Urinary bladder (tissue), 4 donors: ENCODE results near the gene BNC1. TPM values are rescaled to one million over a fixed set of nuclear protein-coding genes. Genes with fewer than 3 reads are reported as not detected.

ENCODE experiments used
- DNase-seq: peaks from one replicate; pipeline ENCODE4 v3.0.0-alpha.2; 2015; ENCODE audit errors: extremely low spot score
- H3K27ac ChIP-seq: one replicate; pipeline ENCODE4 v1.5.1; 2013; ENCODE audit warnings: low read depth, mild to moderate bottlenecking, moderate library complexity
- H3K36me3 ChIP-seq: one replicate; pipeline ENCODE4 v1.6.1; 2013; ENCODE audit warnings: mild to moderate bottlenecking, moderate library complexity; ENCODE audit not compliant: insufficient read depth
- H3K4me1 ChIP-seq: one replicate; pipeline ENCODE4 v1.6.1; 2013; ENCODE audit warnings: mild to moderate bottlenecking, moderate library complexity; ENCODE audit not compliant: insufficient read depth
- H3K4me3 ChIP-seq: one replicate; pipeline ENCODE4 v1.5.1; 2013; ENCODE audit warnings: low read depth, low read length
- WGBS: extraction: QIAGEN DNeasy Blood & Tissue Kit; methylation state at CpG from one replicate; pipeline ENCODE4 v1.1.7; 2013; 5-methylcytosine and 5-hydroxymethylcytosine counted together
- polyA plus RNA-seq: library from polyadenylated mRNA; stranded (reverse); fragments of 200-250 nt; gene quantifications from one replicate; pipeline ENCODE4 v1.2.3, GENCODE V29; 2013
- total RNA-seq: library from RNA; depleted of rRNA; stranded (reverse); fragments of >200 nt; gene quantifications from one replicate; pipeline ENCODE4 v1.2.3, GENCODE V29; 2014
- donor health status: healthy with polysubstance abuse.
- donor health status: healthy.

Gene BNC1
- total and polyA plus RNA-seq, 2 donors, result 0.04 to 0.37 TPM

- DNase-seq, result no peak
- 55% methylated on average over 3 of the region's 3 CpGs for WGBS
- Histone ChIP-seq H3K36me3 (no peaks in the 10 kb centered on the region), H3K4me3 (no peak overlapping the region), H3K4me1 (no peaks in the 10 kb centered on the region), H3K27ac (no peak overlapping the region)
Measured at GRCh38 chr15:83306561-83306960, 22.1 kb upstream of the BNC1 start.

GRCh38 chr15:83305704-83306291, 21.3 kb upstream of the BNC1 start:
- no peak overlapping the region for H3K27ac ChIP-seq
- no peaks in the 10 kb centered on the region for H3K4me1 ChIP-seq
- WGBS, result 16% methylated on average over 11 of the region's 11 CpGs
- no peak for DNase-seq
- H3K36me3 ChIP-seq, result no peaks in the 10 kb centered on the region
- no peak overlapping the region for H3K4me3 ChIP-seq

DNA sequence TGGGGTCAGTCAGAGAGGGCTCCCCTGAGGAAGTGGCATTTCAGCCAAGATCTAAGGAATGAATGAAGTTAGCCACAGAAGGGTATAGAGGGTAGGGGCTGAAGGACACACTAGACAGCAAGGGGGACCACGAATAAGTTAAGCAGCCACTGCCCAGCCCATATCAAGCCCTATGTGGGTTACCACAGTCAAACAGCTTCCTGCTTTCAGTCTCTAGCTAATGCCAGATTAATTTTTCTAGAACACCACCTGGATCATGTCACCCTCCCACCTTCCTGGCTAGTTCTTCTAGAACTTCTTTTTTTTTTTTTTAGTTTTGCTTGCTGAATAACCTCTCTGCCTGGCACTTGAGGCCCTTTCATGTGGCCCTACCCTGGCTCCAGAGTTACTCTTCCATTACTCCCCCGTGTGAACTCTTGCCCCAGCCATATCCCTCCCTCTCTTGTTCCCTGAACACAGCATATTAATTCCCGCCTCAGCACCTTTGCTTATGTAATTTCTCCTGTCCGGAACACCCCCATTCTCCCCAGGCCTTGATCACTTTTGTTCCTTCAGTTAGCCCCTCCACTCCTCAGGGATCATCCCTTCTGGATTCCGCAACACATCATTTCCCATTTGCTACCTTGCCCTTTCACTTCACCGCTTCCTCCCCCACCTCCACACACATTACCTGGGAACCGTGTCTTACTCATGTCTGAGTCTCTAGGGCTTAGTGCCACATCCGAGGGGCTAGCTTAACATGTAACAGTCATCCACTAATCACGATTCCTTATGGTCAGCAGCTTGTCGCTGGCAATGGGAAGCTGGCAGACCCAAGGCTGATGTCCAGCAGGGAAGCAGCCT, 20.6 kb upstream of the BNC1 start:
- no peak for DNase-seq
- 59% methylated on average over 10 of the region's 10 CpGs for WGBS

DNA sequence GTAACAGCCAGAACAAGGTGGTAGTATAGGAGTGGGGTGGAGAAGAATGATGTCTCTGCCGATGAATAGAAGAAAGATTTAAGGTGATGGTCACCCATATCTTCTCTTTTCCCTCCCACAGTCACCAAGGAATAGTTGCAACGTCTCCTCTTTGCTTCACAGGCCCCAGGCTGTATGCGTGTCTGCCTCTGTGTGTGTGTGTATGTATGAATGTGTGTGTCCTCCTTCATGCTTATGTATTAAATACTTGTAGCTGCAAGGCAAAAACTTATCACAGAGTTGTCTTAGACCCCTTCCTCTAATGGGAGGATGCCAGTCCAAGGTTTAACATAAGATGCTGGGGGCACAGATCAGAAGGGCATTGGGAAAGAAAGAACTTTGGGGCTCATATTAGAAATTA, 19.1 kb upstream of the BNC1 start:
- Histone ChIP-seq H3K4me1 (no peaks in the 10 kb centered on the region), H3K27ac (no peak overlapping the region), H3K36me3 (no peaks in the 10 kb centered on the region), H3K4me3 (no peak overlapping the region)
- DNase-seq, result no peak
- 81% methylated on average over 3 of the region's 3 CpGs for WGBS

More for the DNA sequence above, 20.6 kb upstream of the BNC1 start:
- H3K4me1 ChIP-seq, result no peaks in the 10 kb centered on the region
- no peak overlapping the region for H3K4me3 ChIP-seq
- H3K36me3 ChIP-seq, result no peaks in the 10 kb centered on the region
- no peak overlapping the region for H3K27ac ChIP-seq

- Histone ChIP-seq H3K36me3 (no peaks in the 10 kb centered on the region), H3K27ac (no peak overlapping the region), H3K4me1 (no peaks in the 10 kb centered on the region), H3K4me3 (no peak overlapping the region)
- 100% methylated on average over 1 of the region's 1 CpG for WGBS
- DNase-seq, result no peak
Measured at GRCh38 chr15:83300826-83301225, 16.4 kb upstream of the BNC1 start.

- no peak for DNase-seq
- WGBS, result 71% methylated on average over 3 of the region's 3 CpGs
- Histone ChIP-seq H3K36me3 (no peaks in the 10 kb centered on the region), H3K27ac (no peak overlapping the region), H3K4me1 (no peaks in the 10 kb centered on the region), H3K4me3 (no peak overlapping the region)
Measured at GRCh38 chr15:83299462-83299861, 15.0 kb upstream of the BNC1 start.

GRCh38 chr15:83295417-83295816, 11.0 kb upstream of the BNC1 start:
- DNase-seq, result no peak
- Histone ChIP-seq H3K27ac (no peak overlapping the region), H3K36me3 (no peaks in the 10 kb centered on the region), H3K4me3 (no peak overlapping the region), H3K4me1 (no peaks in the 10 kb centered on the region)
- 51% methylated on average over 6 of the region's 6 CpGs for WGBS

DNA sequence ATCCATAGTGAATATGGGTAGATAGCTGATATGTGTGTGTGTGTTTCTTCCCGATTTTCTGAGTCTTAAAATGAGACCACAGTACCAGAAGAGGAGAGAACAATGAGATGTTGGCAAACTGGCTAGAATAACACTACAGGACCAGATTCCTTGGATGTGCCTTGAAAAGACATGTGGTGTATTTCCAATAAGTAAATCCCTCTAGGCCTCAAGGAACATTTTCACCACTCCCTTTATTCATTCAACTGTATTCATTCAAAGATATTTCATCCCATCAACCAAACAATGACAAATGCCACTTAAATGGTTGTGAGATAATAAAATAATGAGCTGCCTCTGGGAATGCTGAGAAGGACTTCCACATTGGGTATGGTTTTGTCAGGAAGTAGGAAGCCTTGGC, 8.7 kb upstream of the BNC1 start:
- H3K36me3 ChIP-seq, result no peaks in the 10 kb centered on the region
- H3K4me3 ChIP-seq, result no peak overlapping the region
- 61% methylated on average over 1 of the region's 1 CpG for WGBS
- H3K27ac ChIP-seq, result no peak overlapping the region
- DNase-seq, result no peak
- H3K4me1 ChIP-seq, result no peaks in the 10 kb centered on the region

- Histone ChIP-seq H3K36me3 (no peaks in the 10 kb centered on the region), H3K27ac (no peak overlapping the region), H3K4me1 (no peaks in the 10 kb centered on the region), H3K4me3 (no peak overlapping the region)
- DNase-seq, result no peak
- WGBS, result 53% methylated on average over 5 of the region's 5 CpGs
Measured at GRCh38 chr15:83292317-83292716, 7.9 kb upstream of the BNC1 start.

DNA sequence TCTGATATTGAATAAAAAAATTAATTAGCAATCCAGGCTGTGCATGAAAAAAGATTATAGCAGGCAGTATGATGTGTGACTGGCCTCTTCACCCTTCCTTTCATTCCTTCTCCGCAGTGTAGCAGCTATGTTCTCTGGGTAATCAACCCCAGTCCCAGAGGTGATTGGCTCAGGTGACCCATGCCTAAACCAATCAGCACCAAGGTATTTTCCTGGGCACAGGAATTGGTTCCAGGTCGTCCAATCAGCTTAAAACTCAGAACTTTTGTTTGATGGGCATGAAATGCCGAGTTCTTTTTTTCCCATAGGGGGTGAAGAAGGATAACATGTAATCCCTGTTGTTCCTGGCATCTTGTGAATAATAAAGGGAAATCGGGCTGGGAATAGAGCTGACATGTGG, 5.8 kb upstream of the BNC1 start:
- WGBS, result 82% methylated on average over 4 of the region's 4 CpGs
- Histone ChIP-seq H3K36me3 (no peaks in the 10 kb centered on the region), H3K4me1 (no peaks in the 10 kb centered on the region), H3K4me3 (no peak overlapping the region), H3K27ac (no peak overlapping the region)
- DNase-seq, result no peak

DNA sequence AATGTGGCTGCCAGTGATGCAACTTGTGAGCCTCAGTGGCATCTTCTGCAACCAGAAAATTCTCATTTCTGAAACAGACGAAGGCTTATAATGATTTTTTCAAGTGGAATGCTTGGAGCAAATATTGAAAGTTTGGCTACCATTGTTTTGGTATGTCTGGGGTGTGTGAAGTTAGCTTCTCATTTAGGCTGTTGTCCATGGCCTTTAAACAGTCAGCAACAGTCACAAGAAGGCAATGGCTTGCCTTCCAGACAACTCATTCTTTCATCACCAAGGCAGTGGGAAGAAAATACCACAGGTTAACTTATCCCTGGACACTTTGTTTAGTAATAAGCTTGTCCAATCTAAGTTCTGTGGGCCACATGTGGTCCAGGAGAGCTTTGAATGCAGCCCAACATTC, 4.7 kb upstream of the BNC1 start:
- Histone ChIP-seq H3K27ac (no peak overlapping the region), H3K4me3 (no peak overlapping the region), H3K36me3 (no peaks in the 10 kb centered on the region), H3K4me1 (peaks cover 3% of the 10 kb centered on the region)
- WGBS, result 82% methylated on average over 1 of the region's 1 CpG
- no peak for DNase-seq

GRCh38 chr15:83288381-83288801, 3.9 kb upstream of the BNC1 start:
- Histone ChIP-seq H3K27ac (no peak overlapping the region), H3K4me3 (no peak overlapping the region), H3K36me3 (no peaks in the 10 kb centered on the region), H3K4me1 (peaks cover 4% of the 10 kb centered on the region)
- 68% methylated on average over 7 of the region's 7 CpGs for WGBS
- DNase-seq, result no peak

DNA sequence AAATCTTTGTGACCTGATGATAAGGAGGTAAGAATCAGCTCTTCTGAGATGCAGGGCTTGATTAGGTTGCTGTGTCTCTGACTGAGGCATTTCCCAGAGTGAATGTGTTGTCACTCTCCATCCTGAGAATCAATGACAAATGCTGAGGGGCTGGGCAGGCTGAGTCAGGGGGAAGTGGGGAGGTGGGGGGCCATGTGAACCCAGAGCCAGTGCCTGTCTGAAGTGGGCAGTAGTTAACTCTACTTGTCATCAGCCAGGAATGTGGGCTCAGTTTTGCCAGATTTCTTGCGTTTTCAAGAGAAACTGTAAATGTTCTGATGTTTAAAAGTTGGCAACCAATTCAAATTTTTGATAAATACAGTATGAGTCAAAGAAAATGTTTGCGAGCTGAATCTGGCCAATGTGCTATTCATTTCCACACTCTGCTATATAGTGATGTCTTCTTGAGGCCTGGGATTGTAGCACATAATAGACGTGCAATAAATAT, 3.1 kb upstream of the BNC1 start:
- DNase-seq, result no peak
- 51% methylated on average over 3 of the region's 3 CpGs for WGBS
- Histone ChIP-seq H3K27ac (no peak overlapping the region), H3K36me3 (no peaks in the 10 kb centered on the region), H3K4me1 (peaks cover 6% of the 10 kb centered on the region), H3K4me3 (no peak overlapping the region)

DNA sequence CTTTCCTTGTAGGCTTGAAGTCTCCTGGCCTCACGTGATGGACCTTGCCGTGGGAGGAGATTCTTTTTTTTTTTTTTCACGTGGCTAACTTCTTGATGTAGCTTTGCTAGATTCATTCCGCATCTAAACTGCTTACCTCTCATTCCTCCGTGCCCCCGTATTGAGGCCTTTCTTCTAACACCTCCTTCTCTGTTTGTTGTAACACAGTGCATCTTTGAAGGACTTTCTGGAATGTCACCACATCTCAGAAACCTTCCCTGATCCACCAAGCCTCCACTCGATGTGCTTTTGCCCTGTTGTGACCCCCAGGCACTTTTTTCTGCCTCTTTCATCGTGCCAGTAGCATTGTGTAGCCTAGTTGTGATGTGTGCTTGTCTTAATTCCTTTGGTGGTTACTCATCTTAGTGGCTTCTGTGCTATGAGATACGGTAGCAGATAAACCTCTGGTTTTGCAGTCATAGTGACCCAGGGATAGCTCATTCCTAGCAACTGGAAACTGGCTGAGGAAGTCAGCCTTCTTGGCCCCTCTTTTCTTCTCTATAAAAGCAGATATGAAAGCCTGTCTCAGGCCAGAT, 1.6 kb upstream of the BNC1 start:
- WGBS, result 72% methylated on average over 9 of the region's 9 CpGs
- no peak overlapping the region for H3K4me3 ChIP-seq
- H3K4me1 ChIP-seq, result peaks cover 6% of the 10 kb centered on the region
- H3K36me3 ChIP-seq, result no peaks in the 10 kb centered on the region
- no peak for DNase-seq
- no peak overlapping the region for H3K27ac ChIP-seq
